SJCRH30 (cell line): Measurements from ENCODE around the gene B9D1. TPM values are rescaled to one million over a fixed set of nuclear protein-coding genes. Genes with fewer than 3 reads are reported as not detected.

Experiments used
- DNase-seq, 2 experiments: peaks; one replicate each; pipeline ENCODE4 v3.0.0-alpha.2; 2015 to 2020
- H3K27ac ChIP-seq: fragments of 250-450 bp; sonication (Bioruptor Pico); 2 replicates; pipeline ENCODE4 v1.5.1; 2020; ENCODE audit warnings: mild to moderate bottlenecking, moderate library complexity
- H3K27me3 ChIP-seq: fragments of 250-450 bp; sonication (Bioruptor Pico); 2 replicates; pipeline ENCODE4 v1.5.1; 2020; ENCODE audit warnings: mild to moderate bottlenecking, moderate library complexity
- H3K36me3 ChIP-seq: fragments of 250-450 bp; sonication (Bioruptor Pico); 2 replicates; pipeline ENCODE4 v1.5.1; 2020; ENCODE audit warnings: mild to moderate bottlenecking, moderate library complexity
- H3K4me1 ChIP-seq: fragments of 250-450 bp; sonication (Bioruptor Pico); 2 replicates; pipeline ENCODE4 v1.5.1; 2020; ENCODE audit warnings: mild to moderate bottlenecking, moderate library complexity
- H3K4me3 ChIP-seq: fragments of 250-450 bp; sonication (Bioruptor Pico); 2 replicates; pipeline ENCODE4 v1.5.1; 2020; ENCODE audit warnings: mild to moderate bottlenecking, moderate library complexity
- H3K9me3 ChIP-seq: fragments of 250-450 bp; sonication (Bioruptor Pico); replicated peaks from 2 replicates; pipeline ENCODE4 v1.5.1; 2020; ENCODE audit warnings: mild to moderate bottlenecking, moderate library complexity
- total RNA-seq: library from RNA; depleted of rRNA; stranded (reverse); fragments of >200 nt; shearing (Covaris generic); gene quantifications from 2 replicates; pipeline ENCODE4 v1.2.3, GENCODE V29; 2014

B9D1 gene
- total RNA-seq, 1 experiment from 2014 or later, result 15.2 TPM

DNA sequence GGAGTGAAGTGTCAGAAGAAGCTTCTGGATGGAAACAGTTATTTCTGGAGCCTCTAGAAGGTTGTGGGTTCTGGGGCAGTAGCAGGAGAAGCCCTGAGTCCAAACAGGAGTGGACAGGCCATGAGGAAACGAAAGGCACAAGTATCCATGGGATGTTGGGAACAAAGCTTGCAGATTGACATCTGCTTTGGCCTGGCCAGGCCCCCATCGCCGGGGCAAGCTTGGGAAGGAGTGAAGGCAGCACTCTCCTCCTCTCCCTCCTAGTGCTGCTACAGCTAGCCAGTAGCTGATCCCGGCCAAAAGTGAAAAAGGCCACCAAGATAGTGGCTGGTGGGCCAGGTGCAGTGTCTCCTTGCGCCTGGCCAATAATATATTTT, 40.4 kb downstream of the B9D1 start:
- no peak overlapping the region for H3K27ac ChIP-seq
- no peak for DNase-seq
- H3K27me3 ChIP-seq, result no peaks in the 10 kb centered on the region
- peaks cover 26% of the 10 kb centered on the region for H3K9me3 ChIP-seq
- peaks cover 22% of the 10 kb centered on the region for H3K36me3 ChIP-seq
- no peak overlapping the region for H3K4me3 ChIP-seq
- peaks cover 10% of the 10 kb centered on the region; the same call in 1 of the 2 replicates for H3K4me1 ChIP-seq

DNA sequence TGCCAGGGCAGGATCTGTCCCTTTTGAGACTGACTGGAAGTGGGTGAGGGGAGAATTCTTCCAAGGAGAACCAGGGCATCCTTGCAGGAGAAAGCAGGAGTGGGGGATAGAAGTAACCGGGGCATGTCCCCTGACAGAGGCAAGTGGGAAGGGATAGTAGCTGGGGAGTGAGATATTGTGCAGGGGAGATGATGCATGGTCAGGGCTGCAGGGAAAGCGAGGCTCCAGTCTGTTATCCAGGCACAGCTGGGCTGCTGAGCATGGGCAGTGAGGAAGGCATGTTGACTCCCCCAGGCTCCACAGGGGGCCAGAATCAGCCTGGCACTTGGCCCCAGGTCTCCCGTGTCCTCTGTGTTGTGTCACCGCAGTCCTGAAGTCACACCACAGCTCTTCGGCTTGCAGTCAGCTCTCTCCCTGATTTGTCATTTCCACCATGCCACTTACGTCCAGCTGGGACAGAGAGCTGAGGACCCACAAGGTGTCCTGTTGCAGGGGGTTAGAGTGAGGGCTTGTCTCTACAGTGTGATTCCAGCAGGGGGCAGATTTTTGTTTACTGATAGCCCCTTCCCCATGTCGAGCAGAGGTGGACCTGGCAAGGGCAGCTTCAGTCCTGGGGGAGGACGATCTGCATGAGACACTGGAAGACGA, 40.9 kb downstream of the B9D1 start:
- DNase-seq, result no peak
- Histone ChIP-seq H3K36me3 (peaks cover 22% of the 10 kb centered on the region), H3K4me3 (no peak overlapping the region), H3K4me1 (peaks cover 11% of the 10 kb centered on the region), H3K27ac (no peak overlapping the region), H3K9me3 (peaks cover 26% of the 10 kb centered on the region), H3K27me3 (no peaks in the 10 kb centered on the region)

DNA sequence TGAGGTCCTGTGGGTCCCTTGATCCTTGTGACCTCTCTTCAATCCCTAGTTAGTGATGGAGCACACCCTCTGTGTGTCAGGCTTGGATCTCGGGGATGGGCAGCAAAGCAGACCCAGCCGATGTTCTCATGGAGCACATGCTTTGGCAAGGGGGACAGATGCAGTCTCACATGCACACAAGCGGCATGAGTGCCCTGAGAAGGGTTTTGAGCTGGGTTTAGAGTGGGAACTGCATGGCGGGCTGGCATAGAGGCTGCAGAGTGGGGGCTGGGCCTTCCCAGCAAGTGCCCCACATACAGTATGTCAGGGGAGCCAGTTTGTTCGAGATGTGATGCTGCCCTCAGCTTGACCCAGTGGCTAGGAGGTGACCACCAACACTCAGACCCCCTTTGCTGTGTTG, 41.6 kb downstream of the B9D1 start:
- Histone ChIP-seq H3K9me3 (peaks cover 22% of the 10 kb centered on the region), H3K36me3 (peaks cover 22% of the 10 kb centered on the region), H3K27me3 (no peaks in the 10 kb centered on the region), H3K4me3 (no peak overlapping the region), H3K27ac (no peak overlapping the region), H3K4me1 (peaks cover 11% of the 10 kb centered on the region)
- DNase-seq, result no peak

DNA sequence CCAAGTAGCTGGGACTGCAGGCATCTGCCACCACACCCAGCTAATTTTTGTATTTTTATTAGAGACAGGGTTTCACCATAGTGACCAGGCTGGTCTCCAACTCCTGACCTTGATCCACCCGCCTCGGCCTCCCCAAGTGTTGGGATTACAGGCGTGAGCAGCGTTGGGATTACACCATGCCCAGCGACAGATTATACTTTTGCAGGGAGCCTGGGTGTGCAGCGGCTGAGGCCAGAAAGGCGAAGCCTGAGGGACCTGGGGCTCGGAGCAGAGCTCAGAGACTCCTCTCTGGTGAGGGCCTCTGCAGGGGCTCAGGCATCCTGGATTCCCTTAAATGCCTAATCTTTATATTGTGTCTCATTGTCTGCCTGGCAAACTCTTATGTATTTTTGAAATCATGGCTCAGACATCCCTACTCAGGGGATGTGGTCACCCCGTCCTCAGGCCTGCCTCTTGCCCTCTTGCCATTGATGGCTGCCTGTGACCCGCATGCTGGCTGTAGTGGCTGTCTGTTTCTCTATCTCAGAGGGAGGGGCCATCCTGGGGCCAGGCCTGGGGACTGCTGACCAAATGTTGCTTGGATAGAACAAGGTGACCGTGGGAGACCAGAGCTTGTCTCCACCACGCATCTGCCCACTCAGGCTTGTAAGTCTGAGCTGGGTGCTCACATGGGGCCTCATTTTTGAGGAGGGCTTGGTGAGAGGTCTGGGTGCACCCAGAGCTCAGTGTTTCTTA, 42.6 kb downstream of the B9D1 start:
- Histone ChIP-seq H3K4me1 (peaks cover 11% of the 10 kb centered on the region), H3K4me3 (no peak overlapping the region), H3K9me3 (peaks cover 12% of the 10 kb centered on the region), H3K27me3 (no peaks in the 10 kb centered on the region), H3K36me3 (peaks cover 16% of the 10 kb centered on the region), H3K27ac (no peak overlapping the region)
- DNase-seq, result no peak

DNA sequence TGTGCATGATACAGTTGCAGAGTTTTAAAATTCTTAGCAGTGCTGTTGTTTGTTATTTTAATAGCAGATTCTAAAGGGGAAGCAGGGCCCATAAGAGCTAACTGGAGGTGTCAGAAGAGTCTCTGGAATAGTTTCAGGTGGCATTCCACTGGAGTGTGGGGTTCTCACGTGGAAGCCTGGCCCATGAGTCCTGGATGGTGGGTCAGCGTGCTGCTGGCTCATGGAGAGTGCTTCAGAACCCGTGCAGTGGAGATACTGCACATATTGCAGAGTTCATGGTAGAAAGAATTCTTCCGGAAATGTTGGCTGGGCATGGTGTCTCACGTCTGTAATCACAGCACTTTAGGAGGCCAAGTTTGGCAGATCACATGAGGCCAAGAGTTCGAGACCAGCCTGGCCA, 43.9 kb downstream of the B9D1 start:
- Histone ChIP-seq H3K4me1 (peaks cover 11% of the 10 kb centered on the region), H3K4me3 (no peak overlapping the region), H3K27me3 (no peaks in the 10 kb centered on the region), H3K36me3 (peaks cover 6% of the 10 kb centered on the region; the same call in 1 of the 2 replicates), H3K27ac (no peak overlapping the region), H3K9me3 (peaks cover 2% of the 10 kb centered on the region)
- no peak for DNase-seq

DNA sequence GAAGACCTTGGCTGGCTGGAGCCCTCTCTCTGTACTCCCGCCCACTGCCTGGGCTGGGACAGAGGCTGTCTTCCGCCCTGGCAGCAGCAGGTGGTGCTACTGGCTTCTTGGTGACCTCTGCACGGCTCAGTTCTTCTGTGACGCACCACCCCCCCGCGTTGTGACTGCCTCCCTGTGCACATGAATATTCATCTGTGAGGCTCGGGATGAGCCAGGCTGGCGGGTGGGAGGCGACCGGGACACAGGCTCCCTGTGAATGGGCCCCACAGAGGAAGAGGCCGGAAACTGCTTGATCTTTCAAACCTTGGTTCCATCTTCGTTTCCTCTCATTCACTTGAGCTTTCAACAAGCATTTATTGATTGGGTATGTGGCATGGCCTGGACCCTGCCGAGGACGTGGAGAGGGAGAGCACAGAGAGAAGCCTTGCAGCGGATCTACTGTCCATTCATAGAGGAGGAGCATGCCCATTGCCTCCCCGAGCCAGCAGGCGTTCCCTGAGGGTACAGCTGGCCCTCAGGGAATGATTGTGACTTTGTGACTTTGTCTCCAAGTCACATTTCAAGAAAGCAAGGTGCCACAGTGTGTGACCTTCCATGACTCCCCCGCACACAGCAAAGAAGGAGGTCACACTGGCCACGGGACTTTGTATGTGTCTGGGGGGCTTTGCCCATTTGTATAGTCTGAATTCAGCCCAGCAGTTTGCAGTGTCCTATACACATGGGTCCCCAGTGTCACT, 45.0 kb downstream of the B9D1 start:
- peak overlapping the region; percentile 18 for H3K27ac ChIP-seq
- H3K4me3 ChIP-seq, result peak overlapping the region; percentile 4
- DNase-seq, result peak; percentile 99
- H3K27me3 ChIP-seq, result no peaks in the 10 kb centered on the region
- peaks cover 11% of the 10 kb centered on the region for H3K4me1 ChIP-seq
- H3K9me3 ChIP-seq, result no peaks in the 10 kb centered on the region
- H3K36me3 ChIP-seq, result peaks cover 7% of the 10 kb centered on the region; the same call in 1 of the 2 replicates

DNA sequence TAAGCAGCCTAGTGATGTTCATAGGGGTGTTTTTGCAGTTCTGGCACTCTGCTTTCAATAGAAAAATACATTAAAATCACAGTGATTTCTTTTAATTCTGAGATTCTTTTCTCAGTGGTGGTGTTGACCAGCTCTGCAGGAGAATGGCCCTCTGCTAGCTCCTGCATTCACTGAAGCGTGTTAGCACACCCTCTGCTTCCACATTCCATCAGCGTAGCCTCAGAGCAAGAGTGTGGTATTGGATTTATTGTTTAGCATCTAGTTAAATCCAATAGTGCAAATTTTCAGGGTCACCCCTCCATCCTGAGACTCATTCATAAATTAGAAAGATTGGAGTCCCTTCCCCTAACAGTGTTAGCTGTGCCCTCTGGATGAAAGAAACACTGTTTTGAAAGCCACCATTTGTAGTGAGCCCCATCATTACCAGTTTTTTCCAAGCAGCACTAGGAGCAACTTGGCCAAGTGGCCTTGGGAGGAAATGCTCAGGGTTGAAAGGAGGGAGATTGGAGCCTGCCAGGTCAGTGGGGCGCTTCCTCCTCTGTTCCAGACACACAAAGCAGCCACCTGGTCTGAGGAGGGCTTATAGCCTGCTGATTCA, 45.7 kb downstream of the B9D1 start:
- H3K4me1 ChIP-seq, result peaks cover 11% of the 10 kb centered on the region
- H3K27me3 ChIP-seq, result no peaks in the 10 kb centered on the region
- H3K27ac ChIP-seq, result peak overlapping the region; percentile 18
- no peak overlapping the region for H3K4me3 ChIP-seq
- H3K36me3 ChIP-seq, result peaks cover 14% of the 10 kb centered on the region; the same call in 1 of the 2 replicates
- DNase-seq, result no peak
- no peaks in the 10 kb centered on the region for H3K9me3 ChIP-seq

DNA sequence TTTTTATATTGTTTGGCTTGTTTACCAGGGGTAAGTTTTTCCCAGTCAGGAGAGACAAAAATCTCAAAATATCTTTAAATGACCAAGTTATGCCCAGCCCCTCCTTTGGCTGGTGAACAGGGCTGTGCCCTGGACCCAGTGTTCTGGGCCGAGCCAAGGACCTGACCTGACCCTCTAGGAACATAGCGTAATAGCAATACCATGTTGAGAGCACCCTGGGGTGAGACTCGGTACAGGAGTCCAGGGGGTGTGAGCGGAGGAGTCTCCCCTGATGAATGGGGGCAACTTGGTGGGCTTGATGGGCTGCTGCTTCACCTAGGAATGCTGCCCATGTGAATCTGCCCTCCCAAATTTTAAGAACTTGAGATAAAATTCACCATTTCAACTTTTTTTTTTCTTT, 47.4 kb downstream of the B9D1 start:
- Histone ChIP-seq H3K36me3 (peaks cover 15% of the 10 kb centered on the region; the same call in 1 of the 2 replicates), H3K27ac (no peak overlapping the region), H3K27me3 (no peaks in the 10 kb centered on the region), H3K9me3 (no peaks in the 10 kb centered on the region), H3K4me1 (peaks cover 11% of the 10 kb centered on the region), H3K4me3 (no peak overlapping the region)
- DNase-seq, result no peak

DNA sequence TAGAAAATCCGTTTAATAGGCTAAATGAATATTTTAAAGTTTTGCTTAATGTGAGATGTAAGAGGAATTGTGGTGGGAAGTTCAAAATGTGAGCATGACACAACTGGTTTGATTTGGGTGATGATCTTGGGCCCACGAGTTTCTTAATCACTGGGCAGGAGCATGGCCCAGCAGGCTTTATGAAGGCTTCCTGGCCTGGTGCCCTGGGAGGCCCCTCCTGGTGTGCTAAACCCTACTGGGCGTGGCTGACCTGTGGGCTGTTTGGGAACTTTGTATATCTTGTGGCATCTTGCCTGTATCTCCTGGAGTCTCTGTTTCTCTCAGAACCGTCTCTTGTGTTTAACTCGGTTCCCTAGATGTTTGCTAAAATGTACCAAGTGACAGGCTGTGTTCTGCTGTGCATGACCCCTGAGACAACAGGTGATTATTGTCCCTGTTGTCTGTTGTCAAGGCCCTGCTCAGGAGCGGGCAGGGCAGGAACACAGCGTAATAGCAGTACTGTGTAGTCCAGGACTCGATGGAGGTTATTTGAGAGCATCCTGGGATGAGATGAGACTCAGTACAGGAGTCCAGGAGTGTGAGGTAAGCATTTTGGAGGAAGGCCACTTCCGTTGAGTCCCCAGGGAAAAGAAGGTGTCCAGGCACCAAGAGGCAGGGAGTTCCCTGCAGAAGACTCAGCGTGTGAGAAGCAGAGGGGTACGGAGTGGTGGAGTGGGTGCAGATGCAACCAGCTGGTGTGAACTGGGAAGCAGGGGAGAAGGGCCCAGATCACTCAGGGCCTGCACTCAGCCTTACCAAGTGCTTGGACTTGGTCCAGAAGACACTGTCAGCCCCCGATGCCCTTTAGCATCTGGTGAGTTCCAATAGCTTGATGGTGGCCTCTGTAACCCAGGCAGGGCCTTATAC, 48.5 kb downstream of the B9D1 start:
- no peak overlapping the region for H3K4me3 ChIP-seq
- H3K27me3 ChIP-seq, result no peaks in the 10 kb centered on the region
- H3K36me3 ChIP-seq, result peaks cover 15% of the 10 kb centered on the region; the same call in 1 of the 2 replicates
- no peaks in the 10 kb centered on the region for H3K9me3 ChIP-seq
- H3K27ac ChIP-seq, result no peak overlapping the region
- DNase-seq, result no peak
- H3K4me1 ChIP-seq, result peaks cover 11% of the 10 kb centered on the region

DNA sequence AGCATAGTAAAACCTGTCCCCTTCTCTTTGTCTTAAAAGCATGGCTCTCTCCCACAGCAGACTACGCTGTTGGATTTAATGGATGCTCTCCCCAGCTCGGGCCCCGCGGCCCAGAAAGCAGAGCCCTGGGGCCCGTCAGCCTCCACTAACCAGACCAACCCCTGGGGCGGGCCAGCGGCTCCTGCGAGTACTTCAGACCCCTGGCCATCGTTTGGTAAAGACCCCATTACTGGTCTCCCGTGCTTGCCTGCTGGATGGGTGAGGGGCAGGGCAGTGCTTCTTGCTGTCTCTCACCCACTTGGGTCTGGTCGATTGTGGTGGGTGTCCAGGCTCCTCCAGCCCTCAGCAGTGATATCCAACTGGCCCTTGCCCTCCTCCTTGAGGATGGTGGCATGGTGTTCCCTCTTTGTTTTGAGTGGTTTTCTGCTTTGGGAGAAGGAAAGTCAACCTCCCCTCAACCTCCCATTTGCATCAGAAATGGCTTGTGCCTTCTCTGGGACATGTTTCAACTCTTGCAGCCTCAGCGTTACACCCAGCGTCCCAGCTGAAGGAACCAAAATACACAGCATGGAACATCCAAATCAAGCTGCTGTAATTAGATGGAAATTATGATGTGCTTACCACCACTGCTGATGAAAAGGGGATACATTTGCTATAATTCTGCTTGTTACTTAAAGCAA, 49.3 kb downstream of the B9D1 start:
- H3K4me3 ChIP-seq, result no peak overlapping the region
- no peak overlapping the region for H3K27ac ChIP-seq
- H3K36me3 ChIP-seq, result peaks cover 15% of the 10 kb centered on the region; the same call in 1 of the 2 replicates
- peaks cover 11% of the 10 kb centered on the region for H3K4me1 ChIP-seq
- no peaks in the 10 kb centered on the region for H3K27me3 ChIP-seq
- no peaks in the 10 kb centered on the region for H3K9me3 ChIP-seq
- DNase-seq, result no peak

DNA sequence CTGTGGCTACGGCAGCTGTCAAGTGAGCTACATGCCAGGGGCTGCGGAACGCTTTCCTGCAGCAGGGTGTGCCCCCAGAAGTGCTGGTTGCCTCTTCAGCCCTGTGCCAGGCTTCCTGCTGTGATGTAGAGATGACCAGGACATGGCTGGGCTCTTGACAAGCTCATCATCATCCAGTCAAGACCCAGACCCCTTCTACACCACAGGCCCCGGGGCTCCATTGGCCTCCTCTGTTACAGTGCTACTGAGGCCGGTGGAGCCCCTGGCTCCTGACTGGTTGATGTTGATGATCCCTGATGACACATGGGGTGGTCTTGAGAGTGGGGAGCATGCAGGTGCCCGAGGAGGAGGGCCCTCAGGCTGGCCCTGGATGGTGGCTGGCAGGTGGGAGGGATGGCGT, 50.1 kb downstream of the B9D1 start:
- no peak overlapping the region for H3K27ac ChIP-seq
- H3K9me3 ChIP-seq, result no peaks in the 10 kb centered on the region
- H3K4me1 ChIP-seq, result peaks cover 7% of the 10 kb centered on the region
- H3K27me3 ChIP-seq, result no peaks in the 10 kb centered on the region
- H3K36me3 ChIP-seq, result peaks cover 15% of the 10 kb centered on the region; the same call in 1 of the 2 replicates
- no peak for DNase-seq
- H3K4me3 ChIP-seq, result no peak overlapping the region

DNA sequence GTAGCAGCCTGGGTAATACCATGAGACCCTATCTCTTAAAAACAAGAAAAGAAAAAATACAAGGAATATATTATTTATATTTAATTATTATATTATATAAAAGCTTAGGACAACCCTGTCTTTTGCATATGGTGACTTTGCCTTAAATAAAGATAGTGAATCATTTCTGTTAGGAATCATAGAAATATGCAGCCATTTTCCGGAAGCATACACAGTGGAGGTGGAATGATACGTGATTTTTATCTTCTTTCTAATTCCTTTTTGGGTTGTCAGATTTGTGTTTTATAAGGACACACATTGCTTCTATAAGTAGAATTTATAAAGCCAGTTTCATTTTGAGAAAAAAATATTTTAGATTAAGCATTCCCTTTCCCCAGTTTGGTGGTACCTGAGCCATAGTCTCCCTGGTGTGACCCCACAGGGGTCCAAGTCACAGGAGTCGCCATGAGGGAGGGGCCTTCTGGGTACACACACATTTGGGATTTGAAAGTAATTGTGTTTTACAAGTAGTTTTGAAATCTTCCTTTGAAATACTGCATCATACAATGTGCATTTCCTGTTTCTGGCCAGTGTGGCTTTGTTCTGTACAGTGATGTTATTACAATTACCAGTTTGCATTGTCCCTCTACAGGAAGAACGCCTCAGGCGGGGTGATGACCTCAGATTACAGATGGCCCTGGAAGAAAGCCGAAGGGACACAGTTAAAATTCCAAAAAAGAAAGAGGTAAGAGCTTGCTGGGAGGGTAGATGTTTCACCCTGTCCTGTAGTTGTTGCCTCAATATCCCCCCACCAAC, 50.9 kb downstream of the B9D1 start:
- Histone ChIP-seq H3K27me3 (no peaks in the 10 kb centered on the region), H3K4me3 (no peak overlapping the region), H3K27ac (no peak overlapping the region), H3K4me1 (peaks cover 2% of the 10 kb centered on the region; the same call in 1 of the 2 replicates), H3K9me3 (no peaks in the 10 kb centered on the region), H3K36me3 (peaks cover 15% of the 10 kb centered on the region; the same call in 1 of the 2 replicates)
- DNase-seq, result no peak

DNA sequence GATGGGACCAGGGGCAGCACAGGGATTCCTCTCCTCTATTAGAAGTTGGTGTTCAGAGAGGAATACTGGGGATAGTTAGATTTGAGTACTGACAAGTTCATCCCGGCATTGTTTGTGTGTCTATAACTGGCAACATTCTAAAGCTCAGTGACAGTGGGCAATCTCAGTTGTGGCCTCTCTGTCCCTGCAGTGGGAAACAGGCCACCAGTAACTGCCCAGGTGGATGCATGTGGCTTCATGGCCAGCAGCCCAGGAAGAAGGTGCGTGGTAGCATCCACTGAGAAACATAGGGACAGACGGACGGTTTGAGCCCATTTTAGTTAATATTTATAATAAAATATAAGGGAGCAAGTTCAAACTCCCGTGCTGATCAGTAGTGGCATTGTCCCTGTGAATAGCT, 51.5 kb downstream of the B9D1 start:
- no peak for DNase-seq
- H3K4me3 ChIP-seq, result no peak overlapping the region
- H3K4me1 ChIP-seq, result peaks cover 2% of the 10 kb centered on the region; the same call in 1 of the 2 replicates
- no peak overlapping the region for H3K27ac ChIP-seq
- H3K9me3 ChIP-seq, result no peaks in the 10 kb centered on the region
- no peaks in the 10 kb centered on the region for H3K27me3 ChIP-seq
- peaks cover 15% of the 10 kb centered on the region; the same call in 1 of the 2 replicates for H3K36me3 ChIP-seq
